Measurements from ENCODE around the gene RHBDF1.

DNA sequence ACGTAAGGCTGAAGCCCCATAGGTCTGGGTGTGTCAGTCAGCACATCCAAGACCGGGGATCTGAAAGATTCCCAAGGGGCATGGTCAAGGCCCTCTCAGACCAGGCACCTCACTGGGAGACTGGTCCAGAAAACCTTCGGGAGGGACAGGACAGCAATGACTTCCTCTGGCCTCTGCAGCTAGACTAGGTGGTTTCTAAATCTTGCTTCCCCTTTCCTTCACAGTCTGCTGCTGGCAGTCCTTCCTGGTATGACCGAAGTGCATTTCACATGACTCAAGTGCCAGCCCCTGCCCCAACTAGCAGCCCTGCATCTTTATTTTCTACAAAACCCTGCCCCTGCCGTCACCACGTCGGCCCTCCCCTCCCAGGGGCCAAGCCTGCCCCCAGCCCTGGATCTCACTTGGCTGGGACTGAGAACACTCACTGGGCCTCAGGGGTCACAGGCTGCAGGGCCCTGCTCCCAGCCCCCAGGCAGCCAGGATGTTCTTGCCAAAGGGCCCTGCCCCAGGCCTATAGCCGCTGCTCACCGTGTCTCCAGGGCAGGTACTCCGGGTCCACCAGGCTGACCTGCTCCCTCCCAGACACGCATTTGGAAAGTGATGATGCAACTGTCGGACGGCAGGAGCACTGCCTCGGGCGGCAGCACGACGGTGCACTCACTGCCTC lies 37.3 kb downstream of the RHBDF1 start:
- no peak for TF ChIP-seq CTCF (IDR thresholded peaks at IDR 0.05)
- TF ChIP-seq, protein P1, sequence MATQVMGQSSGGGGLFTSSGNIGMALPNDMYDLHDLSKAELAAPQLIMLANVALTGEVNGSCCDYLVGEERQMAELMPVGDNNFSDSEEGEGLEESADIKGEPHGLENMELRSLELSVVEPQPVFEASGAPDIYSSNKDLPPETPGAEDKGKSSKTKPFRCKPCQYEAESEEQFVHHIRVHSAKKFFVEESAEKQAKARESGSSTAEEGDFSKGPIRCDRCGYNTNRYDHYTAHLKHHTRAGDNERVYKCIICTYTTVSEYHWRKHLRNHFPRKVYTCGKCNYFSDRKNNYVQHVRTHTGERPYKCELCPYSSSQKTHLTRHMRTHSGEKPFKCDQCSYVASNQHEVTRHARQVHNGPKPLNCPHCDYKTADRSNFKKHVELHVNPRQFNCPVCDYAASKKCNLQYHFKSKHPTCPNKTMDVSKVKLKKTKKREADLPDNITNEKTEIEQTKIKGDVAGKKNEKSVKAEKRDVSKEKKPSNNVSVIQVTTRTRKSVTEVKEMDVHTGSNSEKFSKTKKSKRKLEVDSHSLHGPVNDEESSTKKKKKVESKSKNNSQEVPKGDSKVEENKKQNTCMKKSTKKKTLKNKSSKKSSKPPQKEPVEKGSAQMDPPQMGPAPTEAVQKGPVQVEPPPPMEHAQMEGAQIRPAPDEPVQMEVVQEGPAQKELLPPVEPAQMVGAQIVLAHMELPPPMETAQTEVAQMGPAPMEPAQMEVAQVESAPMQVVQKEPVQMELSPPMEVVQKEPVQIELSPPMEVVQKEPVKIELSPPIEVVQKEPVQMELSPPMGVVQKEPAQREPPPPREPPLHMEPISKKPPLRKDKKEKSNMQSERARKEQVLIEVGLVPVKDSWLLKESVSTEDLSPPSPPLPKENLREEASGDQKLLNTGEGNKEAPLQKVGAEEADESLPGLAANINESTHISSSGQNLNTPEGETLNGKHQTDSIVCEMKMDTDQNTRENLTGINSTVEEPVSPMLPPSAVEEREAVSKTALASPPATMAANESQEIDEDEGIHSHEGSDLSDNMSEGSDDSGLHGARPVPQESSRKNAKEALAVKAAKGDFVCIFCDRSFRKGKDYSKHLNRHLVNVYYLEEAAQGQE (IDR thresholded peaks at IDR 0.05; ENCODE audit: low read depth, low read length) = no peak
- TF ChIP-seq RFX5 (IDR thresholded peaks at IDR 0.05; ENCODE audit: low read length) = no peak
- no peak for TF ChIP-seq TAF1 (IDR thresholded peaks at IDR 0.05; ENCODE audit: borderline replicate concordance, low read depth, low read length)
- no peak for TF ChIP-seq RAD21 (IDR thresholded peaks at IDR 0.05; ENCODE audit: low read length)
- TF ChIP-seq MAX (IDR thresholded peaks at IDR 0.05; ENCODE audit: low read depth) = no peak
- TF ChIP-seq POLR2AphosphoS5 (IDR thresholded peaks at IDR 0.05; ENCODE audit: low read depth, low read length) = no peak
- TF ChIP-seq FOXM1 (IDR thresholded peaks at IDR 0.05; ENCODE audit: low read depth) = no peak

All from SK-N-SH (cell line).